Fibroblast of skin of right biceps (primary cell): ENCODE results near the gene SPG21.

ENCODE experiments used
- DNase-seq: peaks from one replicate; pipeline ENCODE4 v3.0.0-alpha.2; 2013

Gene SPG21

DNA sequence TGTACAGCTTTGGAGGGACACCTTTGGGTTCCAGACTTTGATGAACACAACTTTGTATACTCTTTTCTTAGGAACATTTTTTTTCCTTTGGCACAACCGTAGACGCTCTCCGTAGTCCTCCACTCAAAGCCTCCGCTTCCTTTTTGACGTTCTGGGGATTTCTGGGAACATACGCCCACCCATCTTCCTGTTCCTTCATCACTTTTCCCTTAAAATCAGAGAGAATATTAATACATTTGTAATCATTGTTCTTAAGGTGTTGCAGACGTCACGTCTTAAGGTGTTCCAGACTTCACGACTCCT is 405 bp upstream of the SPG21 start:
- no peak for DNase-seq

DNA sequence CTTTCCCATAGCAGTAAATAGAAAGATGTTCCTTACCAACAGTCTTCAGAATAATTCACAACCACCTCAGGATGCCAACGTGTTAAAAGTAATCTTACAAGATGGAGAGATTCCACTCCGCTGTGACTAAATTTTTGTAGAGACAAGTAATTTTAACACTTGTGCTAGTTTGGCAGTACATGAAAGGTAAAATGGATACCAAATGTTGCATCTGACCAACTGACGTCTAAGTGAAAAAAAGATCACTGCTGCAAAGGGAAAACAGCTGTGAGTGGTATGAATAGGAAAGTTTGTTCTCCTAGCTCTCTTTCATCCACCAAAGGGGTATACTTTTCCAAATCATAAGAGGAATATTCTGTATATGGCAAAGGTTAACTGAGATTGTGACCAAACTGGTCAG is 2.6 kb downstream of the SPG21 start:
- DNase-seq = no peak

DNA sequence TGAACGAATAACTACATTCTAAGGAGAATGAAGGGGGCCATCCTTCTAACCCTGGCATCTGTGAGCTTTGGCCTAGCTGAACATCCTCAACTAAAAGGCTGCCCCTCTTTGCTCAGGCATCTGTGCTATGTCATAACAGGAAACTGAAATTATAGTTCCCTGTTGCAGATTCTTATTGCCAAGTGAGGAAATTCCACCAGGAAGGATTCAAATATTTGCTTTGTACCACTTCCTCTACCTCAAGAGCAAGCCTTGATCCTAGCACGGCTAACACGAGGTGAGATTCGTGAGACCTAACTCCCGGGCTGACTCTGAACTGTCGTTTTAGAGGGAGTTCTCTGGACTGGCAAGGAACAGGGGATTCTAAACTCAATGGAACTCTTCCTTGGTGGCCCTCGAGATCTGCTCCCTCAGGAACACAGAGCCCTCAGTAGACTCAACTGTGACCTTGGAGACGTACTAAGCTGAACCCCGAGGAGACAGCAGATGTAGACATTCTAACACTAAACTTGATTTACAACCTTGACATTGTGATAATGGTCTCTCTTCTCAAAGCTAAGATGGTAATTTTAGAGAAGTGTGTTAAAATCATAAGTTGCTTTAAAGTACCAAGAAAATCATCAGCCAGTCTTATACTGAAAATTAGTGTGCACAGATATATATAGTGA is 4.2 kb downstream of the SPG21 start:
- DNase-seq = peak; percentile 50

DNA sequence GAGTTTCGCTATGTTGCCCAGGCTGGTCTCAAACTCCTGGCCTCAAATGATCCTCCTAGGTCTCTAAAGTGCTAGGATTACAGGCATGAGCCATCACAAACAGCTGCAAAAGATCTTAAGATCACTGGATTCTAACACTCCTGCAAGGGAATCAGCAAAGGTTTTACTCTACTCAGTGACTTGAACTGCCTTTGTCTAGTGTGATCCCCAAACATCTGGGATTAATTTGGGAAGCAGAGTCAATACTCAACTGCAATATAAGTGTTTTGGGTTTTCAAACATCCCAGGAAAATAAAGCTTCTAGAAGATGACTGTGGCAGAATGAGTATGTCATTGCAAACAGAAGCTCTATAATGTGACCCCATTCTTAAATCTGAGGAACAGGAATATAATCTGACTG is 7.2 kb downstream of the SPG21 start:
- DNase-seq = peak; percentile 42

DNA sequence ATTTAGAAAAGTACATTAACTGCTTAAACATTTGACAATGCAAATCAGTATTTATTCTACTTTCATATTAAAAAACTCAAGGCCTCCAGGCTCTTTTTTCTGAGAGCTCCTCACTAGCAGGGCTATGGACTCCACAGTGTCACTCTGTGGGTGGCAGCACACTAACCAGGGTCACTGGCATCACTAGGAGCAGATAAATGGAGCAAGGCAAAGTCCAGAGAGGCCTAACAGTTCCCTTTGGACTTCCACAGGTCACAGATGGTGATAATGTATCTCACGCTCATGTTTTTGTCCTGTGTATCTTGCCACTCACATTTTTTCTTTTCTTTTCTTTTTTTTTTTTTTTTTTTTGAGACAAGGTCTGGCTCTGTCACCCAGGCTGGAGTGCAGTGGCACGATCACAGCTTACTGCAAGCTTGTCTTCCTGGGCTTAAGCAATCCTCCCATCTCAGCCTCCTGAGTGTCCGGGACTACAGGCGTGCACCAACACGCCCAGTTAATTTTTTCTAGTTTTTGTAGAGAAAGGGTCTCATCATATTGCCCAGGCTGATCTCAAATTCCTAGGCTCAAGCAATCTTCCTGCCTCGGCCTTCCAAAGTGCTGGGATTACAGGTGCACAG is 7.8 kb downstream of the SPG21 start:
- DNase-seq = no peak

DNA sequence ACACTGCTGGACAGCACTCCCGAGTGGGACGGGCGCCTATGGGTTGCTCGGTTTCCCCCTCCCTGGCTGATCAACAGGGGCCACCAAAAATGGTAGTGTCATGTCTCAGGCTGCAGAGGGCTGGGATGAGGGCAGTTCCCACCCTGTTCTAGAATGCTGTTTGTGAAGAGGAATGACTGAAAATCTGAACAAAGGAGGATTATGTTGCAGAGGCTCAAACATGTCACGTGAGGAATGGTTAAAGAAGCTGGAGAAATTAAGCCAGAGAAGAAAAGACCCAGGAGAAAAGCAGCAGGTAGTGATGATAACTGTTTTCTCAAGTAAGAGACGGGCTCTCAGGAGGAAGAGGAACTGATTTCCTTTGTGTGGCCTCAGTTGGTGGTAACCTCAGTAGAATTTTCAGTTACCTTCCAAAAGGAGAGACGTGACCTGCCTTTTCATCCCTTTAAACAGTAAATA is 10.4 kb downstream of the SPG21 start:
- no peak for DNase-seq

DNA sequence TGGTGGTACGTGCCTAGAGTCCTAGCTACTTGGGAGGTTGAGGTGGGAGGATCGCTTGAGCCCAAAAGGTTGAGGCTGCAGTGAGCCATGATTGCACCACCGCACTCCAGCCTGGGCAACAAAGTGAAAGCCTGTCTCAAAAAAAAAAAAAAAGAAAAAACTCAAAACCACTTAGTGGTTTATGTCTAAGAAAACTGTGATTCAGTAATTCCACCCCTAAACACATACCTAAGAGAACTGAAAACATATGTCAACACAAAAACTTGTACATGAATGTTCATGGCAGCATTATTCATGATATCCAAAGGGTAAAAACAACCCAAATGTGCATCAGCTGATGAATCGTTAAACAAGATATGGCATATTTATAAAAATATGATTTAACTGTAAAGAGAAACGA is 14.3 kb downstream of the SPG21 start:
- peak; percentile 24 for DNase-seq

DNA sequence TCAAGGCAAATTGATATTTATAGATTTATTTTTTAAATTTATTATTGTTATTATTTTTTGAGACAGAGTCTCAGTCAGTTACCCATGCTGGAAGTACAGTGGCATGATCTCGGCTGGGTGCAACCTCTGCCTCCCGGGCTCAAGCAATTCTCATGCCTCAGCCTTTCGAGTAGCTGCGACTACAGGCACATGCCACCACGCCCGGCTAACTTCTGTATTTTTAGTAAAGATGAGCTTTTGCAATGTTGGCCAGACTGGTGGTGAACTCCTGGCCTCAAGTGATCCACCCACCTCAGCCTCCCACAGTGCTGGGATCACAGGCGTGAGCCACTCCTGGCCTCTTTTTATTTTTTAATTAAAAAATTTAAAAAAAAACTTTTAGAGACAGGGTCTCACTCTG is 19.0 kb downstream of the SPG21 start:
- DNase-seq = no peak

DNA sequence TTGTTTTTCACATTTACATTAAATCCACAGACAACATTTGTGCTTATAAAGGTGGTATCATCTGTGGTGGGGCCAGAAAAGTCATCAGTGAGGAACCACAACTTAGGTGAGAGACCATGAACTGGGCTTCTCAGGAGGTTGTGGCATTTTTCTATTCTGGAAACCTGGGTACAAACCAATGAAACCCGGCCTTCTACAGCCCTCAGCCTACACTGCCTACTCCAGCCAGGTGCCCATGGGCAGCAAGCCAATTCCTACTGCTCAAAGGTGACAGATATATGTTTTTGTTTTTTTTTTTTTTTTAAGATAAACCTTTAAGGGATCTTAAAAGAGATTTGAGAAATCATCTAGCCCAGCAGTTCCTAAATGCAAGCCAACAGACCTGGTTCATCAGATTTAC is 20.3 kb downstream of the SPG21 start:
- DNase-seq = no peak

DNA sequence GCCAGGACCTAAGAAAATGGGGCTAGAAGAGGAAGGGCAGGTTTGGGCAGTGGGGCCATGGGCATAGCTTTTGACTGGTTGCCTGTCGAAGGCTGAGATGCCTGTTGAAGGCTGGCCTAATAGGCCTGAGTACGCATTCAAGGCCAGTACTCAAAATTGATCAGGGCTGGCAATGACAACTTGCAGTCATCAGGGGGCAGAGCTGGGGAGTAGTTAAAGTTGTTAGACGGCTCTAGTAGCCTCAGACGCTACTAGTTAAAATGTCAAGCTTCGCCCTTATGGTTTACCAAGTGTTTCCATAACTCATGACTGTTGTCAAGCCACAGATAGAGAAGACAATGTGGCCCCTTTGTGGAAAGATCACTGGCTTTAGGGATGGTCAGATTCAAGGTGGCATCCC is 28.7 kb downstream of the SPG21 start:
- no peak for DNase-seq

DNA sequence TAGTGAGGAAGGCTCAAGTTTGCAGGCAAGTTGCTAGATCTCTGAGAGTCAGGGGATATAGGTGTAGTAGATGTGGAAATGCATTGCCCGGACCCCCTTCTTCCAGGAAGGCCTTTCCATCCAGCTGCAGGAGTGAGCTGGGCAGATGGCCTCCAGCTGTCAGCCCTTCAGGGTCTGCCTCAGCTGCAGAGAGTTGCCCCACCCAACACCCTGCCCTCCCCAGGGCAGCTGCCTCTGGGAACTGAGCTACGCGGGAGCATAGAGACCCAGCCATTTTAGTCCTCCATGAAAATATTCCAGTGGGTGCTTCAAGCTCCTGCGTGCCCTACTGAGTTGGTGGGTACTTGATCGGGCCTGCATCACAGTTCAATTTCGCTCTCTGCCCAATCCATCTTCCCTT is 29.6 kb downstream of the SPG21 start:
- no peak for DNase-seq

DNA sequence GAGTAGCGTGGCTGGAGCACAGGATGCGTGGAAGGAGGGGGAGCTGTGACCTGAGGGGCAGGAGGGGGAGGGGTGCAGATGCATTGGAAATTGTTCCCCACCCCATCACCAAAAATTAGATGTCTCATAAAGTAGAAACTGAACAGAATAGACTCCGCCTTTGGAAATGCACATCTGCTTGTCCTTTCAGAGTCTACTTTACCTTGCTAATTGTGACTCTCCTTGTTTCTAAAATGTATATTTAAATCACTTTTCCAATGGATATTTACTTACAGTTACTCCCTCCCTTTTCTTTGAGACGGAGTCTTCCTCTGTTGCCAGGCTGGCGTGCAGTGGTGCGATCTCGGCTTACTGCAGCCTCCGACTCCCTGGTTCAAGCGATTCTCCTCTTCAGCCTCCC is 30.6 kb downstream of the SPG21 start:
- no peak for DNase-seq

DNA sequence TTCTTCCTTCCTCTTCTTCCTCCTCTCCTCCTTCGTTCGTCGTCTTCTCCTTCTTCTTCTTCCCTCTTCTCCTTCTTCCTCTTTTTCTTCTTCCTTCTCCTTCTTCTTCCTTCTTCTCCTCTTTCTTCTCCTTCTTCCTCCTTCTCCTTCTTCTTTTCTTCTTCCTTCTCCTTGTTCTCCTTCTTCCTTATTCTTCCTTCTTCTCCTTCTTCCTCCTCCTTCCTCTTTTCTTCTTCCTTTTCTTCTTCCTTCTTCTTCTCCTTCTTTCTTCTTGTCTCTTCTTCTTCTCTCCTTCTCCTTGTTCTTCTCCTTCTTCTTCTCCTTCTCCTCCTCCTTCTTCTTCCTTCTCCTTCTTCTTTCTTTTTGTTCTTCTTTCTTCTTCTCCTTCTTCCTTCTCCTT is 35.3 kb downstream of the SPG21 start:
- no peak for DNase-seq

DNA sequence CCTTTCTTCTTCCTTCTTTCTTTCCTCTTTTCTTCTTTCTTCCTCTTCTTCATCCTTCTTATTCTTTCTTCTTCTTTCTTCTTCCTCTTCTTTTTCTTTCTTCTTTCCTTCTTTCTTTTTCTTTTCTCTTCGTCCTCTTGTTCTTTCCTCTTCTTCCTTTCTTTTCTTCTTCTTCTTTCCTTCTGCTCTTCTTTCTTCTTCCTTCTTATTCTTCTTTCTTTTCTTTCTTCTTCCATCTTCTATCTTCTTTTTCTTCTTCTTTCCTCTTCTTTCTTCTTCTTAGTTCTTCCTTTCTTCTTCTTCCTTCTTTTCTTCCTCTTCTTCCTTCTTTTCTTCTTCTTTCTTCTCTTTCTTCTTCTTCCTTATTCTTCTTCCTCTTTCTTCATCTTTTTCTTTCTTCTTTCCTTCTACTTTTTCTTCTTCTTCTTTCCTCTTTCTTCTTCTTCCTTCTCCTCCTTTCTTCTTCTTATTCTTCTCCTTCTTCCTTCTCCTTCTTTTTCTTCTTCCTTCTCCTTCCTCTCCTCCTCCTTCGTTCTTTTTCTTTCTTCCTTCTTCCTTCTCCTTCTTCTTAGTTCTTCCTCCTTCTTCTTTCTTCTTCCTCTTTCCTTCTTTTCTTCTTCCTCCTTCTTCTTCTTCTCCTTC is 37.8 kb downstream of the SPG21 start:
- DNase-seq = no peak

DNA sequence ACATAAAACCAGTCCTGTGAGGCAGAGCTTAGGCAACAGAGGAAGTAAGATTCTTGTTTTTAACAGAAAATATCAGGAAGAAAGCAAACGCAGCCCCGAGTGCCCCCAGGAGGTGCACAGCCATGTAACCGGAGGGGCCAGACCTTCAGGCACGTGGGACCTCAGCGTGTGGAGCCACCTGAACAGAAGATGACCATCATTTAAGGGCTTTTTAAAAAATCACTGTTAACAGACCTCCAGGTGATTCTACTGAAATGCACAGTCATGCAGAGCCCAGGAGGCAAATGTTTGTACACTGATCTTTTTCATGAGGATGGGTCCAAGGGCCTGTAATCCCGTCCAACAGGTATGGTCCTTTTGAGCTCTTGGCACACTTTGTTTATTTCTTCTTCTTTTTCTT is 38.8 kb downstream of the SPG21 start:
- DNase-seq = no peak

DNA sequence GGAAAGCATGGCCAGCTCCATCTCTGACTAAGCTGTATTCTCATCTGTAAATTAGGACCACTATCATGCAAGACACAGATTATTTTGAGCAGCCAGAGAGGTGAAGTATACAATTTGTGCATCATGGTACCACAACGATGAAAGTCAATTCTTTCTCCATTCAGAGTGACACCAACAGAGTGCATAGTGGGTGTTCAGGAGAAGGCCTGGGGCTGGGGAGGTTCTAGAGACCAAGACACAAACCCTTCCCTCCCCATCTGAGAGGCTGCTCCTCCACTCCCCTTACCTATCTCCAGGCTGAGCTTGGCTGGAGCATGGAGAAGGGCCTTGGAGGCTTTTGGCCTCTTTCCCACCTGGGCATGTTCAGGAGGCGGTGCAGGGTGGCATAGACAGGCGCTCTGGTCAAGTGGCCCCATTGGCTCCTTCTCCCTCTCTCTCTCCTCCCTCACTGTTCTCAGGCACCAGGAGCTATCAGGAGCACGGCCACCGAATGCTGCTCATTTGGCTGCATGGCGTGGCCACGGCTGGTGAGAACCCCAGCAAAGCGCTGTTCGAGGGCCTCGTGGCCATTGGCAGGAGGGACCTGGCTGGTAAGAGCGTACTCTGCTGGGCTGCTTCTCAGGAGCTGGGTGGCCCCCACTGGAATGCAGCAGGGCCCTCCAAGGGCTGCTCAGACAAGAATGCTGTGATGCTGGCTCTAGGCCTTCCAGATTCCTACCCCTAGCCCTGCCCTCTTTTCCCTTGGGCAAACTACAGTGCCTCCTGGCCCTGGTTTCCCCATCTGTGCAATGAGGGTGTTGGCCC is 40.1 kb downstream of the SPG21 start:
- DNase-seq = no peak

DNA sequence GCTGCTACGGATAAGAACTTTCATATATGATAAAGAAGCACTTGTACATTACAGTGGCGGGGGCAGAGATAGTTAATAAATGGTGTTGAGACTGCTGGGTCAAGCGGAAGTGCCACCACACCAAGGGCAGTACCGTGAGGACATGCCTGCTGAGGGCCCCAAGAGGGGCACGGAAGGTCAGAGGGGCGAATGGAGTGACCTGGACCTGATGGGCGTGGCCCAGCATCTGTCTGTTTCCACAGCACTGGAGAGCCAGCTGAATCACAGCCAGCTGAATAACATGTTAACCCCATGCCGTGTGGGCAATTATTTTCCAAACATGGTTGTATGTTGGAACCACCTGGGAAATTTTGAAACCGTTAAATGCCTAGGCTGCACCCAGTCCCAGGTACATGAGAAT is 40.8 kb downstream of the SPG21 start:
- DNase-seq = no peak

DNA sequence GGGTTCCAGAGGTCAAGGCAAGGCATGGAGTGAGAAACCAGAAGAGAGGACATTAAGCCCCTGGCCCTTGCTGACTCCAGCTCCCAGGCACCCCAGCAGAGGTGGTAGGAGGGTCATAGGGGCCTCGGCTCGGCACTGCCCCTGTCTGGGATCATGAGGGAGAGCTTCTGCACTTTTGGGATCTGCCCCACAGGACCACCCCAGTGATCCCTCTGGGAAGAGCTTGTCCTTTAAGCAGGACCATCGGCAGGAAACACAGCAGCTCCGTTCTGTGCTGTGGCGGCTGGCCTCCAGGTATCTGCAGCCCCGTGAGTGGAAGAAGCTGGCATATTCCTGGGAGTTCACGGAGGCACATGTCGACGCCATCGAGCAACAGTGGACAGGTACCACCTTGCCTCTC is 42.5 kb downstream of the SPG21 start:
- no peak for DNase-seq

DNA sequence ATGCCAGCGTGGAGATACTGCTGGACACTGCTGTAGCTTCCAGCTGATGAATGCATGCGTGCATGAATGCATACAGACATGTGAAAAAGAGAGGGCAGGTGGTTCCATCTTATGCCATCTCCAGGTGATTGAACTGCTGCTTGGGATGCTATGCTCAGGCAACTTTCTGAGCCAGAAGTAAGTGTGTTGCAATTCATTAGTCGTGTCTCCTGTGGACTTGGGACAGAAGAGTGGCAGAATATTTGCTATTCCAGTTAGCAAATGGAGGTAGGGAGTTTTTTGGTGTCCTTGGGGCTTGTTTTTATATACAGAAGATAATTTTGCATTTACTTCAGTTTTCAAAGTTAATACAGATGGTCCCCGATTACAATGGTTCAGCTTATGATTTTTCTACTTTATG is 44.8 kb downstream of the SPG21 start:
- DNase-seq = no peak

DNA sequence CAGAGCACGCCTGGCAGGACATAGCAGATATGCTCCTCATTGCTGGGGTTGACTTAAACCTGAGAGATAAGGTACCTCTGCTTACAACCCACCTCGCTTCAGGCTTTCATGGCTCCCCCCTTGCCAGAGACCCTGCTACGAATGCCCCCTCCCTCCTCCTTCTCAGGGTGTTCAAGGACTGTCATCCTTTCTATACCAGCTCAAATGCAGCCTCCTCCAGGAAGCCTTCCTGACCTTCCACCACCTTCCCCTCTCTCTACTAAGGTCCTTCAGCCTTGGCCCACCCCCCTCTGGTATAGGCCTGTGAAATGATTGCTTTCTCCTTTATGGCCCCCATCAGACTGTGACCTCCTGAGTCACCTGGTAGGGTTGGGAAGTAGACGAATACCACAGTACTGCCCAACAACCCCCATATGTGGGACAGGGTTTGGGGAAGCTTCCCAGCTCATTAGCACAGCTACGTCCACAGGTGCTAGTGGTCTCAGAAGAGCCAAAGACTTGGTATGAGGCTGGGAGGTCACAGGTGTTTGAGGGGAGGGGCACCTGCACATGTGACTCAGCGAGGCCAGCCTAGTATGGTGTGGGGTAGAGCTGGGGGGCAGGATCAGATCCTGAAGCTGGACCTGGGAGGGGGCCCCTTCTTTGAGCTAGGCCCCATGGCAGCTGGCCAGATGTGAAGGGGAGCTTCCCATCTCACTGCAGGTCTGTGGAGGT is 46.0 kb downstream of the SPG21 start:
- no peak for DNase-seq

DNA sequence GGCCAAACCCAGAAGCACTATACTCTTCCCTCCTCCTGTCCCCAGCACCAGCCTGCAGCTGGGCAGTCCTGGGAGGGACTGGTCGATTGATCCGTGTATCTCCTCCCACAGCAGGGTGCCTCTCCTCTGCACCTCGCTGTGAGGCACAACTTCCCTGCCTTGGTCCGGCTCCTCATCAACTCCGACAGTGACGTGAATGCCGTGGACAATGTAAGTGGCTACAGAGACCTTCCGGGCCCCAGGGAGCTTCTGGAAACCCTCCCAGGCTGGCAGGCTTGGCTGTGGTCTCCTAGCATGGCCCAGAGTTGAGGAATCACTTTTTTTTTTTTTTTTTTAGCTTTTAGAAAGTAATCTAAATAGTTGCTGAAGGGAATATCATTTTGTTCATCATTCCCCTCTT is 47.4 kb downstream of the SPG21 start:
- no peak for DNase-seq

DNA sequence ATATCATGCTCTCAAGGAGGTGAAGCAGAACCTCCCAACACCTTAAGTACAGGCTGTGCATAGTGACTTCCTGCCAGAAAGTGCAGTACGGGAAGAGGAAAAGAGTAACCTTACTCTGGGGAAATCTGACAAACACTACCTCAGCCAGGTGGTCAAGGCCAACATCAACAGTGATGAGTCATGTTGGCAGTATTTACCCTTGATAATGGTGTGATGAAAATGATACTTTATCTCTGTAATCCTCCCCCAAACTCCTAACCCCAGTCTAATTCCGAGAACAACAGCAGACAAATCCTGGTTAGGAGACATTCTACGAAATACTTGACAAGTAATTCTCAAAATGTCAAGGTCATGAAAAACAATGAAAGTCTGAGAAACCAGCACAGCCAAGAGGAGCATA is 51.5 kb downstream of the SPG21 start:
- peak; percentile 13 for DNase-seq

DNA sequence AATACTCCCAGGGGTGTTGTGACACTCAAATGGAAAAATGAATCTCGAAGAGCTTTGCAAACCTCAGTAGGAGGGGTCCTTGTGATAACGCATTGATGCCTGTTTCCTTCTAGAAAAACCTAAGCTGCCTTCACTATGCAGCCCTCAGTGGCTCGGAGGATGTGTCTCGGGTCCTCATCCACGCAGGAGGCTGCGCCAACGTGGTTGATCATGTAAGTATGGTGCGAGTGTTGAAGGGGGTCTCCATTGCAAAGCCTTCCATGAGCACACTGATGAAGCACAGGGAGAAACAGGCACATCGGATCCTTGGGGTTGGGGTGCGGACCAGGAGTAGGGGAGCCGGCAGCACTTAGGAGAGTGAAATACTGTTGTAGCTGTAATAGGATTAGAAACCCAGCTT is 55.7 kb downstream of the SPG21 start:
- DNase-seq = no peak
